K562 (cell line): Measurements from ENCODE around the gene TSGA10IP. TPM values are rescaled to one million over a fixed set of nuclear protein-coding genes. Genes with fewer than 3 reads are reported as not detected.

Experiments used
- ATF1 ChIP-seq, 2 experiments: fragments of 450-650 bp in 1 of 2; IDR thresholded peaks; 2 replicates each; pipeline ENCODE4 v1.6.1; 2016; ENCODE audit warnings: missing compliant biosample characterization in 1 of 2, missing genetic modification characterization in 1 of 2
- ATF4 ChIP-seq: fragments of 450-650 bp; formaldehyde crosslinking; IDR thresholded peaks from 2 replicates; pipeline ENCODE4 v1.4.0; 2022; ENCODE audit warnings: mild to moderate bottlenecking, moderate library complexity
- BHLHE40 ChIP-seq: IDR thresholded peaks from 2 replicates; pipeline ENCODE4 v1.6.1; 2011; ENCODE audit warnings: low read length, improper control_type of control experiment
- CHD2 ChIP-seq: IDR thresholded peaks from 2 replicates; pipeline ENCODE4 v1.6.1; 2011; ENCODE audit warnings: low read depth, low read length
- ELF1 ChIP-seq: fragments of 200-800 bp; sonication (Bioruptor generic); IDR thresholded peaks from 2 replicates; pipeline ENCODE4 v1.6.1; 2016; ENCODE audit warnings: missing genetic modification characterization, missing compliant biosample characterization
- GATA2 ChIP-seq: sonication (generic); formaldehyde crosslinking; IDR thresholded peaks from 2 replicates; pipeline ENCODE4 v1.4.0; 2020; ENCODE audit warnings: mild to moderate bottlenecking, missing genetic modification reagents
- IRF2 ChIP-seq: sonication (generic); formaldehyde crosslinking; IDR thresholded peaks from 2 replicates; pipeline ENCODE4 v1.8.1; 2022; ENCODE audit warnings: mild to moderate bottlenecking, missing genetic modification reagents
- KHSRP ChIP-seq: fragments of 450-650 bp; IDR thresholded peaks from 2 replicates; pipeline ENCODE4 v1.6.1; 2017
- MAFF ChIP-seq: IDR thresholded peaks from 2 replicates; pipeline ENCODE4 v1.6.1; 2012; ENCODE audit warnings: low read length, improper control_type of control experiment
- MAZ ChIP-seq, 2 experiments: fragments of 450-650 bp in 1 of 2; sonication (generic) in 1 of 2; formaldehyde crosslinking; IDR thresholded peaks in 1 of 2; conservative IDR thresholded peaks in 1 of 2; 2 replicates each; pipeline versions ENCODE4 v1.4.0 to v1.5.0; 2020; ENCODE audit warnings: mild to moderate bottlenecking in 1 of 2, missing genetic modification reagents in 1 of 2
- MLLT1 ChIP-seq, 2 experiments: fragments of 450-650 bp; IDR thresholded peaks; 2 replicates each; pipeline ENCODE4 v1.6.1; 2016
- NCOR1 ChIP-seq: fragments of 450-650 bp; IDR thresholded peaks from 2 replicates; pipeline ENCODE4 v1.6.1; 2016; ENCODE audit warnings: mild to moderate bottlenecking, moderate library complexity
- PCBP1 ChIP-seq: fragments of 200-400 bp; formaldehyde crosslinking; IDR thresholded peaks from 2 replicates; pipeline ENCODE4 v1.6.1; 2018; ENCODE audit warnings: mild to moderate bottlenecking, low read depth, low read length; ENCODE audit not compliant: poor library complexity, severe bottlenecking
- PYGO2 ChIP-seq: fragments of 450-650 bp; IDR thresholded peaks from 2 replicates; pipeline ENCODE4 v1.6.1; 2016; ENCODE audit warnings: mild to moderate bottlenecking, missing genetic modification characterization, moderate library complexity, missing compliant biosample characterization
- SAP30 ChIP-seq: fragments of 200-600 bp; sonication (generic); IDR thresholded peaks from 2 replicates; pipeline ENCODE4 v1.6.1; 2012; ENCODE audit warnings: borderline replicate concordance, low read depth, mild to moderate bottlenecking, moderate library complexity, low read length, control low read depth, inconsistent platforms; ENCODE audit not compliant: insufficient read depth, poor library complexity, severe bottlenecking
- SMARCA4 ChIP-seq: fragments of 450-650 bp; IDR thresholded peaks from 2 replicates; pipeline ENCODE4 v1.6.1; 2016
- TAF15 ChIP-seq: fragments of 200-400 bp; formaldehyde crosslinking; IDR thresholded peaks from 2 replicates; pipeline ENCODE4 v1.6.1; 2017; ENCODE audit warnings: mild to moderate bottlenecking, low read depth, low read length, moderate library complexity
- TARDBP ChIP-seq: fragments of 450-650 bp; IDR thresholded peaks from 2 replicates; pipeline ENCODE4 v1.6.1; 2016
- USF1 ChIP-seq: sonication (generic); formaldehyde crosslinking; IDR thresholded peaks from 2 replicates; pipeline ENCODE4 v1.9.0; 2022; ENCODE audit warnings: mild to moderate bottlenecking, missing genetic modification reagents
- ZNF212 ChIP-seq: fragments of 450-650 bp; formaldehyde crosslinking; IDR thresholded peaks from 2 replicates; pipeline ENCODE4 v1.4.0; 2020; ENCODE audit warnings: mild to moderate bottlenecking
- ZNF23 ChIP-seq: fragments of 250-450 bp; sonication (Bioruptor Pico); IDR thresholded peaks from 2 replicates; pipeline ENCODE4 v1.4.0; 2020; ENCODE audit warnings: mild to moderate bottlenecking
- ZNF395 ChIP-seq: fragments of 200-800 bp; sonication (Bioruptor generic); IDR thresholded peaks from 2 replicates; pipeline ENCODE4 v1.6.1; 2017; ENCODE audit warnings: missing genetic modification characterization, missing compliant biosample characterization
- ZNF589 ChIP-seq: fragments of 200-800 bp; sonication (Bioruptor generic); IDR thresholded peaks from 2 replicates; pipeline ENCODE4 v1.6.1; 2016; ENCODE audit warnings: low read depth, missing genetic modification characterization, missing compliant biosample characterization
- ZNF76 ChIP-seq: fragments of 250-450 bp; sonication (Bioruptor Pico); IDR thresholded peaks from 2 replicates; pipeline ENCODE4 v1.4.0; 2020; ENCODE audit warnings: mild to moderate bottlenecking, moderate library complexity, borderline replicate concordance
- ZNF766 ChIP-seq: fragments of 200-800 bp; sonication (Bioruptor generic); conservative IDR thresholded peaks from 2 replicates; pipeline ENCODE4 v1.6.1; 2016; ENCODE audit warnings: missing genetic modification characterization, missing compliant biosample characterization
- polyA plus RNA-seq, 8 experiments: library from polyadenylated mRNA; depleted of rRNA in 4 of 8; stranded (reverse) in 5 of 8; unstranded in 3 of 8; fragments of >200 nt; fragmentation: Nextera tagmentation in 2 of 8; fragmentation: Illumina TruSeq in 1 of 8; extraction: Ambion mirVana in 2 of 8; extraction: Trizol in 1 of 8; gene quantifications; 2 replicates each; pipeline versions ENCODE4 v1.2.1 to v1.2.3, GENCODE V29; 2011 to 2014; ENCODE audit warnings: inconsistent platforms in 1 of 8, missing spikeins in 1 of 8
- total RNA-seq, 7 experiments: library from RNA; depleted of rRNA in 6 of 7; stranded (reverse); fragments of >200 nt in 6 of 7; fragmentation: Illumina TruSeq in 2 of 7; extraction: Trizol in 2 of 7; gene quantifications; 2 replicates each; pipeline versions ENCODE4 v1.2.1 to v1.2.3, GENCODE V29; 2011 to 2021; ENCODE audit warnings: low replicate concordance in 1 of 7

The TSGA10IP gene
- total and polyA plus RNA-seq, 9 of the 15 experiments (the other 6 are each of a cell fraction or from before 2014, with no cell fraction given) = not detected

- peak; percentile 14; the same call in 1 of the 2 replicates for TF ChIP-seq ZNF212 (CRISPR knock-in tag)
- no peak for TF ChIP-seq ZNF76 (CRISPR knock-in tag)
- peak; percentile 29; the same call in 1 of the 2 replicates for TF ChIP-seq TAF15
- peak; percentile 99 for TF ChIP-seq PCBP1
- TF ChIP-seq ZNF23 (CRISPR knock-in tag) = no peak
- no peak for TF ChIP-seq PYGO2
- peak; percentile 76 for TF ChIP-seq USF1
- TF ChIP-seq GATA2 = no peak
- no peak for TF ChIP-seq ATF1 (CRISPR knock-in tag; IDR thresholded peaks at IDR 0.05)
- TF ChIP-seq ATF1 (tag; IDR thresholded peaks at IDR 0.05) = peak; percentile 65; the same call in 1 of the 2 replicates
- 0 out of 2 replicates have a peak, but pooled peaks have one; percentile 59 for TF ChIP-seq IRF2 (CRISPR knock-in tag)
- TF ChIP-seq ZNF589 (CRISPR knock-in tag) = peak; percentile 70; the same call in 1 of the 2 replicates
- peak; percentile 85 for TF ChIP-seq SAP30
- 0 out of 2 replicates have a peak, but pooled peaks have one; percentile 11 for TF ChIP-seq ATF4
- TF ChIP-seq CHD2 = peak; percentile 22; the same call in 1 of the 2 replicates
- TF ChIP-seq SMARCA4 = peak; percentile 66
- peak; percentile 83; the same call in 1 of the 2 replicates for TF ChIP-seq ZNF395 (CRISPR knock-in tag)
- TF ChIP-seq BHLHE40 = peak; percentile 95
- peak; percentile 75 to 78 for TF ChIP-seq MLLT1 (IDR thresholded peaks at IDR 0.05)
- TF ChIP-seq NCOR1 = peak; percentile 52
- no peak for TF ChIP-seq ZNF766 (CRISPR knock-in tag)
- peak; percentile 13; the same call in 1 of the 2 replicates for TF ChIP-seq MAFF
- no peak for TF ChIP-seq KHSRP
- TF ChIP-seq ELF1 (tag) = peak; percentile 63
- TF ChIP-seq MAZ (CRISPR knock-in tag; conservative IDR thresholded peaks at IDR 0.05 in 1 of 2, IDR thresholded peaks at IDR 0.05 in 1 of 2) = peak; percentile 80 to 87
- TF ChIP-seq TARDBP = 0 out of 2 replicates have a peak, but pooled peaks have one; percentile 35
Measured at GRCh38 chr11:65899356-65900124, 45.7 kb upstream of the TSGA10IP start (continued).
